Choroid plexus epithelial cell (primary cell): ENCODE data around the gene SPOUT1.
"Not testable (repeated sequence)": the region's sequence is repeated elsewhere in the genome, so short reads cannot be mapped to it uniquely, and the experiment has no call there.

Experiments used
- DNase-seq: peaks from one replicate; pipeline ENCODE4 v3.0.0-alpha.2; 2010; ENCODE audit warnings: low read depth
- H3K4me3 ChIP-seq: 2 replicates; pipeline ENCODE4 v1.5.1; 2011; ENCODE audit warnings: low read depth, mild to moderate bottlenecking, control low read depth, low read length, moderate library complexity
- TF ChIP-seq, protein P1 (sequence below): conservative IDR thresholded peaks from 2 replicates; pipeline ENCODE4 v1.5.1; 2011; ENCODE audit warnings: low read depth, mild to moderate bottlenecking, control low read depth, inconsistent platforms, low read length, moderate library complexity

Gene SPOUT1

DNA sequence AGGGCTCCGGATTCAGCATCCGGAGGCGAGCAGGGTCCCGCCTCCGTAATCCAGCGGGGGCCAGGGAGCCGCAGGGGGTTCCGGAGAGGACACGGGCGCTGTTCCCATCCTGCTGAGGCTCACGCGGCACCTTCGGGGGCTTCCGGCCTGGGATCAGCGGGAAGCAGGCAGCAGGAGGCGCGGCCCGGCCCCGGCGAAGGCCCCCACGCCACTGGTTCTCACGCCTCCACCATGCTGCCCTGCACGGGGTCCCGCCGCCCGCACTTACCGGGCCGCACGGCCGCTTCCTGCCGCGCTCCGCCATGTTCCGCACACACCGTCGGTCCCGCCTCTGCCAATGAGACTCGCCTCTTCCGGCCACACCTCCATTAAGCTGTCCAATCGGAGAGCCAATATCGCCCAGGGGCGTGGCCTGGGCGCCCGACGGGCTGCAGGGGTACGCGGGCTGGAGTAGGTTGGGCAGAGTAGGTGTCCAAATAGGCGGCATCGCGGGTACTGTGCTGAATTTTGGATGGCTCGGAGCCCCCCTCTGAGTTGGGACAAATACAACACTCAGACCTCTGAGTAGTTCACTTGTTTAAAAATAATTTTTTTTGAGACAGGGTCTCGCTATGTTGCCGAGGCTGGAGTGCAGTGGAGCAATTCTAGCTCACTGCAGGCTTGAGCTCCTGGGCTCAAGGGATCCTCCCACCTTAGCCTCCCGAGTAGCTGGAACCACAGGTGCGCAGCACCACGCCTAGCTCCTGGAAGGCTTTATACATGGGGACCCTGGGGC, at the start of gene SPOUT1:
TSS of gene SPOUT1 (minus strand) at position 318 of the 775 bp plus-strand sequence. CDS start at position 304, 14 bp downstream.
- peak; percentile 92 for DNase-seq
- TF ChIP-seq, protein P1, sequence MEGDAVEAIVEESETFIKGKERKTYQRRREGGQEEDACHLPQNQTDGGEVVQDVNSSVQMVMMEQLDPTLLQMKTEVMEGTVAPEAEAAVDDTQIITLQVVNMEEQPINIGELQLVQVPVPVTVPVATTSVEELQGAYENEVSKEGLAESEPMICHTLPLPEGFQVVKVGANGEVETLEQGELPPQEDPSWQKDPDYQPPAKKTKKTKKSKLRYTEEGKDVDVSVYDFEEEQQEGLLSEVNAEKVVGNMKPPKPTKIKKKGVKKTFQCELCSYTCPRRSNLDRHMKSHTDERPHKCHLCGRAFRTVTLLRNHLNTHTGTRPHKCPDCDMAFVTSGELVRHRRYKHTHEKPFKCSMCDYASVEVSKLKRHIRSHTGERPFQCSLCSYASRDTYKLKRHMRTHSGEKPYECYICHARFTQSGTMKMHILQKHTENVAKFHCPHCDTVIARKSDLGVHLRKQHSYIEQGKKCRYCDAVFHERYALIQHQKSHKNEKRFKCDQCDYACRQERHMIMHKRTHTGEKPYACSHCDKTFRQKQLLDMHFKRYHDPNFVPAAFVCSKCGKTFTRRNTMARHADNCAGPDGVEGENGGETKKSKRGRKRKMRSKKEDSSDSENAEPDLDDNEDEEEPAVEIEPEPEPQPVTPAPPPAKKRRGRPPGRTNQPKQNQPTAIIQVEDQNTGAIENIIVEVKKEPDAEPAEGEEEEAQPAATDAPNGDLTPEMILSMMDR, result no peak
- peak within 1 kb of the TSS; percentile 92 for H3K4me3 ChIP-seq

- no peak overlapping the region for H3K4me3 ChIP-seq
- TF ChIP-seq, protein P1, result no peak
- DNase-seq, result no peak
These were observed 48.3 kb upstream of the SPOUT1 start for GRCh38 chr9:128877852-128878251.

DNA sequence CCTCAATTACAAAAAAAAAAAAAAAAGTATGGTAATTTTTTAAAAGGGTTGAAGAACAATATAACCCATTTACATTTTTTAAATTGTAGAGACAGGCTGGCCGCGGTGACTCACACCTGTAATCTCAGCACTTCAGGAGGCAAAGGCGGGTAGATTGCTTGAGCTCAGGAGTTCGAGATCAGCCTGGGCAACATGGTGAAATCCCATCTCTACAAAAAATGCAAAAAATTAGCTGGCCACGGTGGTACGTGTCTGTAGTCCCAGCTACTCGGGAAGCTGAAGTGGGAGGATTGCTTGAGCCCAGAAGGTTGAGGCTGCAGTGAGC, 41.3 kb upstream of the SPOUT1 start:
- not testable (repeated sequence) for DNase-seq, H3K4me3 ChIP-seq

DNA sequence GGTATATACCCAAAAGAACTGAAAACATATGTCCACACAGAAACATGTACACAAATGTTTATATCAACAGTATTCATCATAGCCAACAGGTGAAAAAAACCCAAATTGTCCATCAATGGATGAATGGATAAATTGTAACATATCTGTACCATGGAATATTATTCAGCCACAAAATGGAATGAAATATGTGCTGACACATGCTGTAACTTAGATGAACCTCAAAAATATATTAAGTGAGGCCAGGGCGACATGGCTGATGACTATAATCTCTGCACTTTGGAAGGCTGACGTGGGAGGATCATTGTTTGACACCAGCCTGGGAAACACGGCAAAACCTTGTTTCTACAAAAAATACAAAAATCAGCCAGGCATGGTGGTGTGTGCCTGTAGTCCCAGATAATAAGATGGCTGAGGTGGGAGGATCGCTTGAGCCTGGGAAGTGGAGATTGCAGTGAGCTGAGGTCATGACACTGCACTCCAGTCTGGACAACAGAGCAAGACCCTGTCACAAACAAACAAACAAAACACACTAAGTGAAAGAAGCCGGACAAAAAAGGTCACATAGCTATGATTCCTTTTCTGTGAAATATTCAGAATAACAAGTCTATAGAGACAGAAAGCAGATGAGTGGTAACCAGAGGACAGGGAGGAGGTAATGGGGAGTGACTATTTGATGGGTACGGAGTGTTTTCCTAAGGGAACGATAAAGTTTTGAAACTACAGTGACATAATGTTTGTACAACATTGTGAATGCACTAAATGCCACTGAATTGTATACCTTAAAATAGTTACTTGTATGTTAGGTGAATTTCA, 40.7 kb upstream of the SPOUT1 start:
- TF ChIP-seq, protein P1, result no peak
- peak; percentile 56 for DNase-seq
- no peak overlapping the region for H3K4me3 ChIP-seq

GRCh38 chr9:128863647-128864046, 34.1 kb upstream of the SPOUT1 start:
- peak; percentile 57 for DNase-seq
- H3K4me3 ChIP-seq, result no peak overlapping the region

GRCh38 chr9:128862401-128862851, 32.8 kb upstream of the SPOUT1 start:
- no peak overlapping the region for H3K4me3 ChIP-seq
- TF ChIP-seq, protein P1, result no peak
- no peak for DNase-seq

More at GRCh38 chr9:128863647-128864046, 34.1 kb upstream of the SPOUT1 start:
- TF ChIP-seq, protein P1, result peak; percentile 89

GRCh38 chr9:128861501-128861900, 31.9 kb upstream of the SPOUT1 start:
- H3K4me3 ChIP-seq, result no peak overlapping the region
- TF ChIP-seq, protein P1, result no peak
- DNase-seq, result no peak
